HCT116 (cell line): ENCODE results near the gene CARS1. TPM values are rescaled to one million over a fixed set of nuclear protein-coding genes. Genes with fewer than 3 reads are reported as not detected.

Source experiments
- ATAC-seq: fragments of 200-7000 bp; cut with Tn5 transposase; 2 replicates; pipeline ENCODE4 v1.9.1; 2020; ENCODE audit warnings: mild to moderate bottlenecking, moderate library complexity
- BruUV-seq: library from RNA; stranded (reverse); fragments of 400-500 nt; replicated peaks from 2 replicates; lab custom pipeline; 2021; lab: Mats Ljungman, UMichigan
- CTCF ChIA-PET: fragments of 300-600 bp; sonication (Branson Sonifier 250); formaldehyde crosslinking; loops from one replicate; lab custom pipeline; 2021; ENCODE audit warnings: antibody characterized with exemption; lab: Charles Lee
- POLR2A ChIA-PET: fragments of 300-600, 350-600 bp; sonication (Branson Sonifier 250); formaldehyde crosslinking; loops from one replicate; lab custom pipeline; 2021; ENCODE audit warnings: antibody characterized with exemption; lab: Charles Lee
- RAD21 ChIA-PET, 2 experiments: fragments of 300-600 bp; sonication (Branson Sonifier 250); formaldehyde crosslinking; loops; one replicate each; lab custom pipeline; 2023; ENCODE audit warnings: low total read pairs in 2 of 2; ENCODE audit not compliant: uncharacterized antibody in 2 of 2, unreplicated experiment in 2 of 2, low non-redundant PET in 1 of 2; lab: Charles Lee
- DNase-seq: peaks from one replicate; pipeline ENCODE4 v3.0.0-alpha.2; 2010; ENCODE audit warnings: low read depth, low spot score
- H2AFZ ChIP-seq: fragments of 200-600 bp; shearing (Covaris generic), sonication (generic); 2 replicates; pipeline ENCODE4 v1.6.1; 2017; ENCODE audit warnings: low read depth, mixed run types, mixed read lengths, antibody characterized with exemption, low read length; ENCODE audit not compliant: poor library complexity, severe bottlenecking
- H3K27ac ChIP-seq: 2 replicates; pipeline ENCODE4 v1.5.1; 2012; ENCODE audit warnings: low read depth, low read length
- H3K27me3 ChIP-seq: fragments of 200-600 bp; sonication (generic); 2 replicates; pipeline ENCODE4 v1.6.1; 2016; ENCODE audit warnings: mixed run types, low read length, mixed read lengths; ENCODE audit not compliant: insufficient read depth
- H3K36me3 ChIP-seq, 2 experiments: fragments of 200-500 bp in 1 of 2; fragments of 200-600 bp in 1 of 2; sonication (Bioruptor generic) in 1 of 2; sonication (generic) in 1 of 2; 2 replicates each; pipeline versions ENCODE4 v1.5.1 to v1.6.1; 2014 to 2016; ENCODE audit warnings: low read length in 2 of 2, inconsistent platforms in 1 of 2, mixed read lengths in 1 of 2, mixed run types in 1 of 2; ENCODE audit not compliant: insufficient read depth in 2 of 2, control insufficient read depth in 1 of 2
- H3K4me1 ChIP-seq, 2 experiments: fragments of 200-600 bp in 1 of 2; sonication (generic) in 1 of 2; 2 replicates each; pipeline versions ENCODE4 v1.5.1 to v1.6.1; 2012 to 2017; ENCODE audit warnings: low read length in 2 of 2, inconsistent platforms in 1 of 2, mild to moderate bottlenecking in 1 of 2, mixed read lengths in 1 of 2, mixed run types in 1 of 2, moderate library complexity in 1 of 2; ENCODE audit not compliant: insufficient read depth in 2 of 2, control insufficient read depth in 1 of 2
- H3K4me2 ChIP-seq: fragments of 200-600 bp; sonication (generic); 2 replicates; pipeline ENCODE4 v1.6.1; 2017; ENCODE audit warnings: mixed run types, low read length, mixed read lengths
- H3K4me3 ChIP-seq, 2 experiments: fragments of 200-600 bp in 1 of 2; sonication (generic) in 1 of 2; replicated peaks in 1 of 2; 2 replicates each; pipeline ENCODE4 v1.5.1; 2011 to 2016; ENCODE audit warnings: low read length in 2 of 2, control low read depth in 1 of 2, low read depth in 1 of 2, mild to moderate bottlenecking in 1 of 2, mixed read lengths in 1 of 2, mixed run types in 1 of 2
- H3K79me2 ChIP-seq: fragments of 200-600 bp; sonication (generic); 2 replicates; pipeline ENCODE4 v1.6.1; 2017; ENCODE audit warnings: mild to moderate bottlenecking, mixed run types, low read length, moderate library complexity, mixed read lengths; ENCODE audit not compliant: insufficient read depth
- H3K9ac ChIP-seq: fragments of 200-600 bp; sonication (generic); 2 replicates; pipeline ENCODE4 v1.6.1; 2016; ENCODE audit warnings: low read length, mixed read lengths
- H3K9me2 ChIP-seq: fragments of 200-600 bp; sonication (generic), shearing (Covaris generic); 2 replicates; pipeline ENCODE4 v1.6.1; 2017; ENCODE audit warnings: mixed run types, mild to moderate bottlenecking, moderate library complexity; ENCODE audit not compliant: insufficient read depth
- H3K9me3 ChIP-seq, 2 experiments: fragments of 200-500 bp in 1 of 2; fragments of 200-600 bp in 1 of 2; sonication (Bioruptor generic) in 1 of 2; sonication (generic) in 1 of 2; 2 replicates each; pipeline ENCODE4 v1.6.1; 2014 to 2017; ENCODE audit warnings: low read length in 2 of 2, mixed read lengths in 2 of 2, inconsistent platforms in 1 of 2, low read depth in 1 of 2, mild to moderate bottlenecking in 1 of 2, mixed run types in 1 of 2, moderate library complexity in 1 of 2; ENCODE audit not compliant: control insufficient read depth in 1 of 2, insufficient read depth in 1 of 2
- H4K20me1 ChIP-seq: fragments of 200-600 bp; sonication (generic), shearing (Covaris generic); 2 replicates; pipeline ENCODE4 v1.6.1; 2017; ENCODE audit warnings: mixed run types, mild to moderate bottlenecking, moderate library complexity; ENCODE audit not compliant: insufficient read depth
- ATF3 ChIP-seq: IDR thresholded peaks from 2 replicates; pipeline ENCODE4 v1.6.1; 2012
- EGR1 ChIP-seq: IDR thresholded peaks from 2 replicates; pipeline ENCODE4 v1.6.1; 2012; ENCODE audit warnings: low read depth
- ELF1 ChIP-seq: IDR thresholded peaks from 2 replicates; pipeline ENCODE4 v1.6.1; 2012; ENCODE audit warnings: low read depth, borderline replicate concordance
- EZH2 ChIP-seq: fragments of 200-600 bp; sonication (generic); IDR thresholded peaks from 2 replicates; pipeline ENCODE4 v1.6.1; 2017; ENCODE audit warnings: antibody characterized with exemption, mixed run types
- JUND ChIP-seq: IDR thresholded peaks from 2 replicates; pipeline ENCODE4 v1.6.1; 2012
- POLR2A ChIP-seq: IDR thresholded peaks from 2 replicates; pipeline ENCODE4 v1.7.0; 2011; ENCODE audit warnings: borderline replicate concordance; ENCODE audit not compliant: insufficient read depth, insufficient read length; ENCODE audit errors: extremely low read depth
- POLR2AphosphoS5 ChIP-seq: IDR thresholded peaks from 2 replicates; pipeline ENCODE4 v1.6.1; 2011; ENCODE audit warnings: mild to moderate bottlenecking, low read depth, low read length, moderate library complexity
- REST ChIP-seq: IDR thresholded peaks from 2 replicates; pipeline ENCODE4 v1.6.1; 2012; ENCODE audit warnings: low read depth
- SIN3A ChIP-seq: IDR thresholded peaks from 2 replicates; pipeline ENCODE4 v1.6.1; 2012; ENCODE audit warnings: low read depth
- SRF ChIP-seq: IDR thresholded peaks from 2 replicates; pipeline ENCODE4 v1.6.1; 2012; ENCODE audit warnings: low read depth
- ZBTB33 ChIP-seq: IDR thresholded peaks from 2 replicates; pipeline ENCODE4 v1.6.1; 2011; ENCODE audit warnings: mild to moderate bottlenecking, low read length, moderate library complexity; ENCODE audit not compliant: insufficient replicate concordance; ENCODE audit errors: extremely low read depth
- intact Hi-C: fragments of 100-400 bp; cut with micrococcal nuclease; formaldehyde crosslinking; loops from 2 replicates; pipeline ENCODE4 v1.10.0; 2022
- total RNA-seq: library from RNA; stranded (reverse); gene quantifications from one replicate; pipeline ENCODE4 v1.2.1, GENCODE V29; 2021; ENCODE audit not compliant: unreplicated experiment

CARS1 gene
- total RNA-seq, 1 experiment from 2014 or later: 124 TPM

- TF ChIP-seq REST (no peak), POLR2AphosphoS5 (no peak), EZH2 (no peak)
Measured at GRCh38 chr11:3010521-3011275, 46.5 kb downstream of the CARS1 start (continued).

- POLR2A ChIA-PET: no interaction called here
- ATAC-seq (no peak), DNase-seq (no peak)
- no peak overlapping the region for H2AFZ ChIP-seq
- H3K4me3 ChIP-seq: no peak overlapping the region
- no peaks in the 10 kb centered on the region for H3K27me3 ChIP-seq
- no TSS peak for BruUV-seq
- intact Hi-C loops: no loop called here
- H3K9ac ChIP-seq: no peak overlapping the region
- H3K9me2 ChIP-seq: no peaks in the 10 kb centered on the region
- no peaks in the 10 kb centered on the region for H3K9me3 ChIP-seq
- CTCF ChIA-PET: no interaction called here
- H3K79me2 ChIP-seq: no peaks in the 10 kb centered on the region
- RAD21 ChIA-PET: no interaction called here
- no peak overlapping the region for H3K27ac ChIP-seq
- H3K36me3 ChIP-seq: peaks cover 15 to 35% of the 10 kb centered on the region in 2 experiments; a peak in 3 of 4 replicates
- TF ChIP-seq ELF1 (no peak), ZBTB33 (no peak), SRF (no peak), ATF3 (no peak), JUND (no peak), POLR2AphosphoS5 (no peak), SIN3A (no peak), POLR2A (no peak), EGR1 (no peak)
- no peaks in the 10 kb centered on the region for H4K20me1 ChIP-seq
- H3K4me2 ChIP-seq: no peak overlapping the region
- H3K4me1 ChIP-seq: no peaks in the 10 kb centered on the region
Measured at GRCh38 chr11:3010004-3010403, 47.2 kb downstream of the CARS1 start.
